HG02623 (cell line): Measurements from ENCODE around the gene PSMD9.

Experiments used
- ATAC-seq: cut with Tn5 transposase; IDR thresholded peaks from one replicate; pipeline ENCODE4 v1.9.1; 2021; ENCODE audit warnings: moderate library complexity; ENCODE audit not compliant: unreplicated experiment

Gene PSMD9

GRCh38 chr12:121949648-121950397, 61.2 kb downstream of the PSMD9 start:
- no peak for ATAC-seq

- no peak for ATAC-seq
Observed at GRCh38 chr12:121953117-121953692, 64.6 kb downstream of the PSMD9 start.

- ATAC-seq: no peak
Observed at GRCh38 chr12:121953695-121954094, 65.1 kb downstream of the PSMD9 start.

- no peak for ATAC-seq
Observed at GRCh38 chr12:121955258-121956237, 67.0 kb downstream of the PSMD9 start.

DNA sequence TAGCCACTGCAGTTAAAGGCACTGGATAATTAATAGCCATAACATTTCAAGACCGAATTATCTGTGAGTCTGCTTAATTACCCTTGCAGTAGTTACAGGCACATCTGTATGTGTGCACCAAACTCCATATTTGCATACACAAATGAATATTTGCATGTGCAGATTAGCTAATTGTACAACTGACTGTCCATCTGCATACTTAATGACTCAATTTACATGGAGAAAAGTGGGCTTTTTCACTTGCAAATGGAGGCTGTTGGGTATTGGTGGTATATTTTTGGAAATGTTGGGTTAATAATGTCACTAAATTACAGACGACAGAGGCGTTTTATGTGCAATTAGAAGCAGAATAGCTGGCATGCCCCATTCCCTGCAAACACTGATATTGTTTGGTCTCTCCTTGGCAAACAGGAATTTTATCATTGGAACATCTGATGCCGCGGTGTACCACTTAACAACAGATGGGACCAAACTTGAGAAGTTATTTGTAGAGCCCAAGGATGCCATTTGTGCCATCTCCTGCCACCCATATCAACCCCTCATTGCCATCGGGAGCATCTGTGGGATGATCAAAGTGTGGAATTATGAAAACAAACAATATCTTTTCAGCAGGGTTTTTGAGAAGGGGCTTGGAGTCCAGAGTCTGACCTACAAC, 69.4 kb downstream of the PSMD9 start:
- no peak for ATAC-seq

DNA sequence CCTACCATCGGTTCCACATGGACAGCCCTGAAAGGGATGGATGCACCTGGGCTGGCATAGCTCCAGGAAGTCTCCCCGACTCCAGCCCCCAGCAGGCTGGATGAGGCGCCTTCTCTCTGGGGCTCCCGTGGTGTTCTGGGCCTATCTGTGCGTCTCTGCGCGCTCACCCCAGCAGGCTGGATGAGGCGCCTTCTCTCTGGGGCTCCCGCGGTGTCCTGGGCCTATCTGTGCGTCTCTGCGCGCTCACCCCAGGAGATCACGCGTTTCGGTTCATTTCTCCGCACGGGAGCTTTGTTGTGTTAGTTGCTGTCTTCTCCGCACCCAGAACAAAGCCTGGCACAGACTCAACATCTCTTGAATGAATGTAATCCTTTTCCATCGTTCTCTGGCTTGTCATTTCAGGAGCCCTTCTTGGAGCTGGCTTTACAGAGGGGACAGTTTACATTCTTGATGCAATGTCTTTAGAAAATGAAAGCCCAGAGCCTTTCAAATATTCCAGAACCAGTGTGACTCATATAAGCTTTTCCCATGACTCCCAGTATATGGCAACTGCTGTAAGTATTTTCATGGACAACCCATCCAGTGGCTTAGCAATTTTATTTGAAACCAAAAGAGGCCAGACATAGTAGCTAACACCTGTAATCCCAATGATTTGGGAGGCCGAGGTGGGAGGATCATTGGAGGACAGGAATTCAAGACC, 70.1 kb downstream of the PSMD9 start:
- ATAC-seq: no peak

- ATAC-seq: no peak
Observed at GRCh38 chr12:121960541-121960940, 72.0 kb downstream of the PSMD9 start.

GRCh38 chr12:121961195-121961879, 72.7 kb downstream of the PSMD9 start:
- ATAC-seq: no peak

GRCh38 chr12:121963341-121964018, 74.9 kb downstream of the PSMD9 start:
- ATAC-seq: no peak

- ATAC-seq: no peak
Observed at GRCh38 chr12:121964813-121965643, 76.4 kb downstream of the PSMD9 start.

DNA sequence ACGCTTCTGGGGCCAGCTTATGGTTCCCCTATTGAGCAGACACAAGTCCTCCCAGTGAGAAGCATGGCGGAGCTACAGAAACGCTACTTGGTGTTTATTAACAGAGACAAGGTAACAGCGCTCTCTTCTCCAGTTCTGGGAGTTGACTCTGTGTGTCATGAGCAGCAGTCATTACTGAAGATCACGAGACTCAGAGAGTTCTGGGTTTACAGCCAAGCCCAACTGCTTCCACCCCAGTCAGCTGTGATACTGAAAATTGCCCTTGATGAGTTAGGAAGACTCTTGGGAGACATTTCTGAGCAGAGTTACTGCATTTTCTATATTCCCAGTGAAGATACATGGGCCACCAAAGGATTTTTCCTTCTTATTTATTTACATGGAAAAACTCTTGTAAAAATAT, 78.4 kb downstream of the PSMD9 start:
- ATAC-seq: no peak
